NCI-H1436 (cell line): Measurements from ENCODE around the gene RUSF1.
"Not testable (repeated sequence)": the region's sequence is repeated elsewhere in the genome, so short reads cannot be mapped to it uniquely, and the experiment has no call there.

Experiments
- DNase-seq: peaks from one replicate; lab custom pipeline; 2025; lab: John Stamatoyannopoulos, UW

The RUSF1 gene

GRCh38 chr16:31517800-31518402 lies 9.7 kb upstream of the RUSF1 start:
- DNase-seq = no peak

GRCh38 chr16:31513884-31514283 lies 5.7 kb upstream of the RUSF1 start:
- no peak for DNase-seq

GRCh38 chr16:31513126-31513525 lies 4.9 kb upstream of the RUSF1 start:
- DNase-seq = no peak

- DNase-seq = no peak
These were observed 560 bp upstream of the RUSF1 start for GRCh38 chr16:31508706-31509195.

GRCh38 chr16:31507617-31507928 lies 618 bp downstream of the RUSF1 start:
- DNase-seq = no peak

GRCh38 chr16:31505483-31505882 lies 2.7 kb downstream of the RUSF1 start:
- no peak for DNase-seq

GRCh38 chr16:31504159-31504558 lies 4.0 kb downstream of the RUSF1 start:
- DNase-seq = no peak

GRCh38 chr16:31503555-31503954 lies 4.6 kb downstream of the RUSF1 start:
- DNase-seq = not testable (repeated sequence)

- DNase-seq = no peak
These were observed 5.2 kb downstream of the RUSF1 start for GRCh38 chr16:31502981-31503380.

GRCh38 chr16:31501966-31502348 lies 6.2 kb downstream of the RUSF1 start:
- DNase-seq = no peak

- DNase-seq = no peak
These were observed 6.8 kb downstream of the RUSF1 start for GRCh38 chr16:31501226-31501965.

GRCh38 chr16:31499928-31500327 lies 8.3 kb downstream of the RUSF1 start:
- no peak for DNase-seq

GRCh38 chr16:31498493-31498892 lies 9.7 kb downstream of the RUSF1 start:
- DNase-seq = no peak

GRCh38 chr16:31496670-31497069 lies 11.5 kb downstream of the RUSF1 start:
- no peak for DNase-seq

GRCh38 chr16:31493506-31494125 lies 14.6 kb downstream of the RUSF1 start:
- no peak for DNase-seq

- DNase-seq = no peak
These were observed 16.3 kb downstream of the RUSF1 start for GRCh38 chr16:31491778-31492418.

GRCh38 chr16:31489616-31490584 lies 18.3 kb downstream of the RUSF1 start:
- DNase-seq = no peak

GRCh38 chr16:31489298-31489564 lies 19.0 kb downstream of the RUSF1 start:
- DNase-seq = no peak

- DNase-seq = no peak
These were observed 19.5 kb downstream of the RUSF1 start for GRCh38 chr16:31488468-31489297.

GRCh38 chr16:31487720-31488467 lies 20.3 kb downstream of the RUSF1 start:
- peak; percentile 65 for DNase-seq
